Urinary bladder (tissue), 4 donors: Measurements from ENCODE around the gene EID2. TPM values are rescaled to one million over a fixed set of nuclear protein-coding genes. Genes with fewer than 3 reads are reported as not detected.

Experiments
- DNase-seq: peaks from one replicate; pipeline ENCODE4 v3.0.0-alpha.2; 2015; ENCODE audit errors: extremely low spot score
- H3K27ac ChIP-seq: one replicate; pipeline ENCODE4 v1.5.1; 2013; ENCODE audit warnings: low read depth, mild to moderate bottlenecking, moderate library complexity
- H3K36me3 ChIP-seq: one replicate; pipeline ENCODE4 v1.6.1; 2013; ENCODE audit warnings: mild to moderate bottlenecking, moderate library complexity; ENCODE audit not compliant: insufficient read depth
- H3K4me1 ChIP-seq: one replicate; pipeline ENCODE4 v1.6.1; 2013; ENCODE audit warnings: mild to moderate bottlenecking, moderate library complexity; ENCODE audit not compliant: insufficient read depth
- H3K4me3 ChIP-seq: one replicate; pipeline ENCODE4 v1.5.1; 2013; ENCODE audit warnings: low read depth, low read length
- WGBS: extraction: QIAGEN DNeasy Blood & Tissue Kit; methylation state at CpG from one replicate; pipeline ENCODE4 v1.1.7; 2013; 5-methylcytosine and 5-hydroxymethylcytosine counted together
- polyA plus RNA-seq: library from polyadenylated mRNA; stranded (reverse); fragments of 200-250 nt; gene quantifications from one replicate; pipeline ENCODE4 v1.2.3, GENCODE V29; 2013
- total RNA-seq: library from RNA; depleted of rRNA; stranded (reverse); fragments of >200 nt; gene quantifications from one replicate; pipeline ENCODE4 v1.2.3, GENCODE V29; 2014
- donor health status: healthy with polysubstance abuse.
- donor health status: healthy.

The EID2 gene
- total and polyA plus RNA-seq, 2 donors = 10.9 to 13.8 TPM

DNA sequence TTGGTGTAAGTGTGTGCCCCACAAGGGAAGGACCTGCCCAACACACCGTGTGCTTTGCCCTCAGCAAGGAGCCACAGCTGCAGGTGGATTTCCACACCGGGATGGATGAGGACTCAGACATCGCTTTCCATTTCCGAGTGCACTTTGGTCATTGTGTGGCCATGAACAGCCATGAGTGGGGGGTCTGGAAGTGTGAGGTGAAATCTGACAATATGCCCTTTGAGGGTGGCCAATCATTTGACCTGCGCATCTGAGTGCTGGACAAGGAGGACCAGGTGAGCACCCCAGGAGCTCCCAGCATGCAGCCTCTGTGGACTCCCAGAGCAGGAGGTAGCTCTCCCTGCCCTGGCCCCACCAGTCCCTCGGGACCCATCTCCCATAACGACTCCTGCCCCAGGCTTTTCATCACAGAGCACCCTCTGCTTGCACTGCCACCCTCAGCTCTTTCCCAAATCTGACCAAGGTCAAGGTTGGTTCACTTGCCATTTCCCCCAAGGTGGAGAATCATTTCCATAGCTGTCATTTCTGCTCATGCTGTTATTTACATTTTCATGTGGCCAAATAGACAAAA, 13.2 kb upstream of the EID2 start:
- Histone ChIP-seq H3K4me3 (no peak overlapping the region), H3K27ac (no peak overlapping the region), H3K36me3 (no peaks in the 10 kb centered on the region), H3K4me1 (no peaks in the 10 kb centered on the region)
- DNase-seq = no peak
- 59% methylated on average over 7 of the region's 7 CpGs for WGBS

DNA sequence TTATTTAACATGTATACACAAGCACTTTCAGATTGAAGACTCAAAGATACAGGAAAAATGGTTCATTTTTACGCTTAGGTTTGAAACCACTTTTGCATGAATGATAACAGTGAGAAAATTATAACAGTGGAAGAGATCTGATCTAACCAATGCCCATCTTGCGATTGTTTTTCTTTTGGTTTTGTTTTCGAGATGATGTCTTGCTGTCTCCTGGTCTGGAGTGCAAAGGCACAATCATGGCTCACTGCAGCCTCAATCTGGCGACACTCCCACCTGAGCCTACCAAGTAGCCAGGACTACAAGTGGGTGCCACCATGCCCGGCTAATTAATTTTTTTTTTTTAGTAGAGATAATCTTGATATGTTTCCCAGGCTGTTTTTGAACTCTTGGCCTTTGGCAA, 10.2 kb upstream of the EID2 start:
- Histone ChIP-seq H3K36me3 (no peaks in the 10 kb centered on the region), H3K4me3 (no peak overlapping the region), H3K27ac (no peak overlapping the region), H3K4me1 (no peaks in the 10 kb centered on the region)
- 85% methylated on average over 5 of the region's 5 CpGs for WGBS
- no peak for DNase-seq

GRCh38 chr19:39546599-39546998, 6.6 kb upstream of the EID2 start:
- Histone ChIP-seq H3K4me1 (no peaks in the 10 kb centered on the region), H3K36me3 (no peaks in the 10 kb centered on the region), H3K4me3 (no peak overlapping the region), H3K27ac (no peak overlapping the region)
- WGBS = 49% methylated on average over 8 of the region's 8 CpGs
- DNase-seq = no peak

GRCh38 chr19:39544911-39545310, 5.0 kb upstream of the EID2 start:
- no peak overlapping the region for H3K4me3 ChIP-seq
- 60% methylated on average over 1 of the region's 1 CpG for WGBS
- no peak for DNase-seq
- no peaks in the 10 kb centered on the region for H3K4me1 ChIP-seq
- H3K27ac ChIP-seq = no peak overlapping the region
- H3K36me3 ChIP-seq = no peaks in the 10 kb centered on the region

DNA sequence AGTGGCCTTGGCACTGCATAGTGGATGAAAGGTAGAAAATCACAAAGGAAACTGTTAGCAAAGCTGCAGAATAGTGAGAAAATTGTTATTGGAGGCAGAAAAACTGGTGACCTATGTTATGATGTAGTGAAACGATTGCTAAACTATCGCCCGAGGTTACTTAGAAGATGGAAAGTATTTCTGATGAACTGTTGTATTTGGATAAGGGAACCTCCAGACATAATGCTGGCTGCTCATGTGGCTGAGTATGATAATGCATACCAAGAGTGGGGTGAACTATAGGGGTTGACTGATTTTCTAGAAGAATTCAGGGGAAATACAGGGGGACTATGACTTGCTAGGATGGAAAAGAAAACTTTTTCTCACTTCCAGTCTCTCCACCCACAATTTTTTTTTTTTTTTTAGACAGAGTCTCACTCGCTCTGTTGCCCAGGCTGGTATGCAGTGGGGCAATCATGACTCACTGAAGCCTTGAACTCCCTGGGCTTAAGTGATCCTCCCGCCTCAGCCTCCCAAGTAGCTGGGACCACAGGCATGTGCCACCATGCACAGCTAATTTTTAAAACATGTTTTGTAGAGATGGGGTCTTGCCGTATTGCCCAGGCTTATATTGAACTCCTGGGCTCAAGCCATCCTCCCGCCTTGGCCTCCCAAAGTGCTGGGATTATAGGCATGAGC, 4.4 kb upstream of the EID2 start:
- no peaks in the 10 kb centered on the region for H3K4me1 ChIP-seq
- no peak for DNase-seq
- no peak overlapping the region for H3K4me3 ChIP-seq
- no peak overlapping the region for H3K27ac ChIP-seq
- no peaks in the 10 kb centered on the region for H3K36me3 ChIP-seq
- 81% methylated on average over 7 of the region's 7 CpGs for WGBS

GRCh38 chr19:39543477-39543857, 3.5 kb upstream of the EID2 start:
- Histone ChIP-seq H3K4me3 (no peak overlapping the region), H3K36me3 (no peaks in the 10 kb centered on the region), H3K27ac (no peak overlapping the region), H3K4me1 (no peaks in the 10 kb centered on the region)
- WGBS = 73% methylated on average over 3 of the region's 3 CpGs
- DNase-seq = no peak

- H3K4me3 ChIP-seq = no peak overlapping the region
- H3K36me3 ChIP-seq = no peaks in the 10 kb centered on the region
- H3K4me1 ChIP-seq = no peaks in the 10 kb centered on the region
- WGBS = 54% methylated on average over 2 of the region's 2 CpGs
- DNase-seq = no peak
- no peak overlapping the region for H3K27ac ChIP-seq
Observed at GRCh38 chr19:39542206-39542605, 2.2 kb upstream of the EID2 start.

DNA sequence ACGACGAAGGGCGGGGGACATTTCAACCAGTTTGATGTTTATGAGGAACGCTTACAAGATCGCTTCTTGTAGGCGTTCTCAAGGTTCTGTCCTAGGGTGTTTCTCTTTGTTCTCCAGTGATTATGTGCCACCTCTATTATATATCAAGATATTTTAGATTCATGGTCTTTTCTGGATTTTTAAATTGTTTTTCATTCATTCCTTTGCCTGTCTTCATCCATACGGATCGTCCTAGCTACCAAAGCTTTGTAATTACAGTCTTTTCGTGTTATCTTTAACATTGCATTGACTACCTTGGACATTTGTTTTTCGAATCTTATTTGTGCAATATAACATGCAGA, 342 bp upstream of the EID2 start:
- 6% methylated on average over 10 of the region's 10 CpGs for WGBS
- H3K27ac ChIP-seq = no peak overlapping the region

DNA sequence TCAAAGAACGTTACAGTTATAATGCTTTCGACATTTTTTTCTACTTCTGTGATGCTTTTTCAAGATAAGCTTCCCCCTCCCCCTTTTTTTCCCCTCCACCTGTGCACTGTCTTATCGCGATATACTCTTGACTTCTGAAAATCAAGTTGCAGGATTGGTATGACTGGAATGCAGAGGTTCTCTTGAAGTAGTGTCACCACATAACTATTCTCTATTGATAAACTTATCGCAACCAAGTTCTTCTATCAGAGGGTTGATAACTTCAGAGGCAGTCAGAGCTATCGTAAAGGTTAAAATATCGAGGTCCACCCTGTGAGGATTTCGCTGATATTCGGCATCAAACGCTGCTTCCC, 820 bp downstream of the EID2 start:
- 2% methylated on average over 10 of the region's 10 CpGs for WGBS
- DNase-seq = no peak
- Histone ChIP-seq H3K4me3 (peak overlapping the region; percentile 91), H3K4me1 (no peaks in the 10 kb centered on the region), H3K27ac (peak overlapping the region; percentile 96), H3K36me3 (no peaks in the 10 kb centered on the region)

More for the DNA sequence above, 342 bp upstream of the EID2 start:
- Histone ChIP-seq H3K4me3 (no peak overlapping the region), H3K36me3 (no peaks in the 10 kb centered on the region), H3K4me1 (no peaks in the 10 kb centered on the region)
- no peak for DNase-seq

- Histone ChIP-seq H3K4me1 (no peaks in the 10 kb centered on the region), H3K4me3 (no peak overlapping the region), H3K36me3 (no peaks in the 10 kb centered on the region), H3K27ac (no peak overlapping the region)
- DNase-seq = no peak
- 74% methylated on average over 3 of the region's 3 CpGs for WGBS
Observed at GRCh38 chr19:39533791-39534190, 6.2 kb downstream of the EID2 start.

DNA sequence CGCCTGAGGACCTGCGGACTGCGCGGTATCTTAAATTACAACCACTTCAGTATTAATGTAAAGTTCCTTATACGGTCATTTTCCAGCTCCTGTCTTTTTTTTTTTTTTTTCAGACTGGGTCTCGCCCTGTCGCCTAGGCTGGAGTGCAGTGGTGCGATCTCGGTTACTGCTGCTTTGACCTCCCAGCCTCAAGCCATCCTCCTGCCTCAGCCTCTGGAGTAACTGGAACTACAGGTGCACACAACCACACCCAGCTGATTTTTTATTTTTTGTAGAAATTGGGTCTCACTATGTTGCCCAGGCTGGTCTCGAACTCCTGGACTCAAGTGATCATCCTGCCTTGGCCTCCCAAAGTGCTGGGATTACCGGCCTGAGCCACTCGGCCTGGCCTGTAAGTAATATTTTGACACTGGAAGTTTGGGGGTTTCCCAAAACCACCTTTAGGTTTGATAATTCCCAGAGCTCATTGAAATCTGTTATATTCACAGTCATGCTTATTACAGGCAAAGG, 6.9 kb downstream of the EID2 start:
- H3K4me3 ChIP-seq = peak overlapping the region; percentile 69
- H3K27ac ChIP-seq = no peak overlapping the region
- DNase-seq = no peak
- H3K4me1 ChIP-seq = no peaks in the 10 kb centered on the region
- H3K36me3 ChIP-seq = no peaks in the 10 kb centered on the region
- WGBS = 22% methylated on average over 12 of the region's 12 CpGs

DNA sequence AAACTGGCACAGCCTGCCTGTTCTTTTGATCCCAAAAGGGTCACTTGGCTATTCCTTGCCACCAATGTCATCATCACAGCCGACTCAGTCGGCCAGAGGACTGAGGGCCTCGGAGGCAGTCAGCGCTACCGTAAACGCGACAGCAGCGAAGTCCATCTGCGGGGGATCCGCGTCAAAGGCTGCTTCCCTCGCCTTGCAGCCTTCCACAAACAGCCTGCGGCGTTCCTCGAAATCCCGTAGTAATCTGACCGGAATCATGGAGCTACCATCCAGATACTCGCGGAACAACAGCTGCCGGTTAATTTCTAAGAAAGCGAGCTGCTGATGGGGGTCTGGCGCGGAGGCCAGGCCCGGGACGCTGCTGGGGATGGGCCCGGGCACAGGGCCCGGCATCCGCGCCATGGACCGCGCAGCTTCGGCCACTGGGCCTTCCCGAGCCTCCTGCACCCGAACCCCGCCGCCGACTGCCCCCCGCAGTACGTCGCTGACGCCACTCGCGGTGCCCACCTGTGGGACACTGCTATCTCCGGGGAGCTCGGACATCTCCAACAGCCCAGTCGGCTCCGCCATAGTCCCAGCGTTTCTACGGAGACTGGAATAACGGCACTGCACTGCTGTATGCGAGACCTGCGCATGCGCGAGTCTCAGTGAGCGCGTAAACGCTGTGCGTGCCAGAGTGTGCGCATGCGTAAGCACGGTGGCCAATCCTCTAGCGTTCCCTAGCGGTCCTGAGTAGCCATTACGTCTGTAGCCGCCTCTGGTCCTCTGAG, 7.5 kb downstream of the EID2 start, which contains the start of gene EID2B:
Gene EID2B (minus strand): TSS at position 620 of the 770 bp plus-strand sequence. CDS start 50 bp downstream, at position 570.
- peak; percentile 94 for DNase-seq
- under 1% methylated on average over 65 of the region's 65 CpGs for WGBS
- H3K4me1 ChIP-seq = no peaks in the 10 kb centered on the region
- H3K27ac ChIP-seq = peak within 1 kb of the TSS; percentile 11
- peak within 1 kb of the TSS; percentile 69 for H3K4me3 ChIP-seq
- no peaks in the 10 kb centered on the region for H3K36me3 ChIP-seq

- Histone ChIP-seq H3K36me3 (no peaks in the 10 kb centered on the region), H3K27ac (no peak overlapping the region), H3K4me1 (no peaks in the 10 kb centered on the region), H3K4me3 (peak overlapping the region; percentile 69)
- no peak for DNase-seq
- WGBS = 24% methylated on average over 14 of the region's 14 CpGs
Observed at GRCh38 chr19:39531834-39532232, 8.1 kb downstream of the EID2 start.

DNA sequence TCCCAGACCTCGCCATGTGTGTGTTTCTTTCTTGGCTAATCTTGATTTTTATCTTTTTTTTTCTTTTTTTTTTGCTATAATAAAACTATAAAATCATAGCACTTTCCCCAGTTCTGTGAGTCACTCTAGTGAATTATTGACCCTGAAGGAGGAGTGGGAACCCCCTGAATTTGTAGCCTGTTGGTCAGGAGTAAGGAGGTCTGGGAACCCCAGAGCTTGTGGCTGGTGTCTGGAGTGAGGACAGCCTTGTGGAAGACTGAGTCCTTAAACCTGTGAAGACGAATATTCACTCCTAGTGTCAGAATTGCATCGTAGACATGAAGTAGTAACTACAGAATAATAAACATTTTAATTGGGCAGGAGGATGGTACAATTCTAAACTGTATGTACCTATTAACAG, 14.8 kb downstream of the EID2 start:
- Histone ChIP-seq H3K36me3 (no peaks in the 10 kb centered on the region), H3K4me1 (no peaks in the 10 kb centered on the region), H3K4me3 (no peak overlapping the region), H3K27ac (no peak overlapping the region)
- DNase-seq = no peak
- 96% methylated on average over 3 of the region's 3 CpGs for WGBS
